Coronary artery (tissue), 2 donors: Measurements from ENCODE around the gene PTPRR.

Experiments used
- DNase-seq: peaks from one replicate; pipeline ENCODE4 v3.0.0-alpha.2; 2017; ENCODE audit warnings: low spot score
- H3K27ac ChIP-seq, 2 donors: fragments of 200-600 bp; sonication (generic); one replicate each; pipeline ENCODE4 v1.5.1; 2016 to 2019
- H3K4me3 ChIP-seq: fragments of 200-600 bp; sonication (generic); 2 replicates; pipeline ENCODE4 v1.5.1; 2016; ENCODE audit warnings: mild to moderate bottlenecking, moderate library complexity
- TF ChIP-seq, protein P1 (sequence below): fragments of 200-600 bp; sonication (generic); IDR thresholded peaks from one replicate; pipeline ENCODE4 v1.5.1; 2019; ENCODE audit warnings: antibody characterized with exemption

Gene PTPRR

DNA sequence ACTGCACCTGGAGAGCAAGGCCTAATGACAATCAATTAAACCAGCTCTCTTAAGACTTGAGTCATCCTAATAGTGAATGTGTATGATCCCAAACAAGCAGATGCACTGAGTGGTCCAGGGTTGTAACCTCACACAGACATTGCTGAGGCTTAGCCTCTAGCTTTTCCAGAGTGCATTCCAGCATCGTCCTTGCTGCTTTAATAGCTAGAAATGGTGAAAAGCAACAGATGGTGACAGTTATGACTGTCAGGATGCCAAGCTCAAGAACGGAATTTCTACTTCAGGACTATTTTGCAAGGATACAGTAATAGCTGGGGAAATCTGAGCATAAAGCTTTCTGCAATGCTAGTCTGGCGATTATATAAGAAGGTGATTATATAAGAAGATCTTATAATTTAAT lies 34.6 kb downstream of the PTPRR start:
- Histone ChIP-seq H3K27ac (no peak overlapping the region), H3K4me3 (no peak overlapping the region)
- TF ChIP-seq, protein P1, sequence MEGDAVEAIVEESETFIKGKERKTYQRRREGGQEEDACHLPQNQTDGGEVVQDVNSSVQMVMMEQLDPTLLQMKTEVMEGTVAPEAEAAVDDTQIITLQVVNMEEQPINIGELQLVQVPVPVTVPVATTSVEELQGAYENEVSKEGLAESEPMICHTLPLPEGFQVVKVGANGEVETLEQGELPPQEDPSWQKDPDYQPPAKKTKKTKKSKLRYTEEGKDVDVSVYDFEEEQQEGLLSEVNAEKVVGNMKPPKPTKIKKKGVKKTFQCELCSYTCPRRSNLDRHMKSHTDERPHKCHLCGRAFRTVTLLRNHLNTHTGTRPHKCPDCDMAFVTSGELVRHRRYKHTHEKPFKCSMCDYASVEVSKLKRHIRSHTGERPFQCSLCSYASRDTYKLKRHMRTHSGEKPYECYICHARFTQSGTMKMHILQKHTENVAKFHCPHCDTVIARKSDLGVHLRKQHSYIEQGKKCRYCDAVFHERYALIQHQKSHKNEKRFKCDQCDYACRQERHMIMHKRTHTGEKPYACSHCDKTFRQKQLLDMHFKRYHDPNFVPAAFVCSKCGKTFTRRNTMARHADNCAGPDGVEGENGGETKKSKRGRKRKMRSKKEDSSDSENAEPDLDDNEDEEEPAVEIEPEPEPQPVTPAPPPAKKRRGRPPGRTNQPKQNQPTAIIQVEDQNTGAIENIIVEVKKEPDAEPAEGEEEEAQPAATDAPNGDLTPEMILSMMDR: no peak
- DNase-seq: no peak

DNA sequence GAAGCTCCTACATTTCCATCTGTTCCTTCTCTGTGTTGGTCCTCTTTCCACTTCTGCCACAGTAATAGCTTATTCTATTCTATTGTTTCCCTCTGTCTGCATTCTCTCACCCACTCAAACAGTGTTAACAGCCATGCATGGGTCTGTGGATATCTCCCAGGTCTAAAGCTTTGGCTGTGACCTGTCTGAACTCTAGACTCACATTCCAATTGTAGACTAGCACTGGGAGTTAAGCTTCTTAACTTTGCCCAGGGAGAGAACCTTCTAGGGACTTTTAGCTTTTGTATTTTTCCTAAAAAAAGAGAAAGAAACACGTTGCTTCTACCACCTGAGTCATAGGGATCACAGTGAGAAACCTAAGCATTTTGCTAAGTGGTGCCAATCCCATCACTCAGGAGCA lies 36.7 kb downstream of the PTPRR start:
- no peak overlapping the region for H3K27ac ChIP-seq
- H3K4me3 ChIP-seq: no peak overlapping the region
- TF ChIP-seq, protein P1: no peak
- DNase-seq: no peak

DNA sequence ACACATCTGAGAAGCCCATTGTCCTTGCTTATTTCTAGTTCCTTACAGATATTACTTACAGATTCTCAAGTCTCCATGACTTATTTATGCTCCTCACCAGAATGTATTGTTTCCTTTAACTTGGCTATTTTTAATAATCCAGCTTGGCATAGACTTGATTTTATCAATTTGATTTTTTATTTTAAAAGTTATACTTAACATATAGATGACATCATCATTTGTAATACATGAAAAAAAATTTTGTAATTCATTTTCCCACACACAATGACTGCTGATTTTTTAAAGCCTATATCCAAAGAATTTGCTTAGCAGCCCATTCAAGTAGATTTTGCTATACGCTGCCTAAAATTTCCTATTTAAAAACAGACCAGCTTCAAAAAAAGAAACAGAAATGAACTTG lies 39.8 kb downstream of the PTPRR start:
- Histone ChIP-seq H3K4me3 (no peak overlapping the region), H3K27ac (no peak overlapping the region)
- DNase-seq: no peak
- TF ChIP-seq, protein P1: no peak

DNA sequence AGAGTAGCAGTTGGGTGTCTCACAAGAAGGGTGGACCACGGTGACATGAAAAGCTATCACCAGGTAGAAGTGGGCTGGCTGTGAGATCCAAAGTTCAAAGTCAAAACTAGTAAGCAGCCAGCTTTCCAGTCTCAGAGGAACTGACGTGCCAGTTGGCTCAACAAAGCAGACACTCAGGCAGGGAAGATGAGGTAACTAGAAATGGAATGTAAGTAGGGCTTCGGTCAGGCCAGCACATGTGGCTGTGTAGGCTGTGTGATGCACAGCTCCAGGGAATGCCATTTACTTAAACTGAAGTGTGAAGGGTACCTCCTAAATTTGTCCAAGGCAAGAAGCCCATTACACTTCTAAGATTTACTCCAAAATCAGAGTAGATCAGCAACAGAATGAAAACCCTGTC lies 43.6 kb downstream of the PTPRR start:
- TF ChIP-seq, protein P1: no peak
- DNase-seq: no peak
- no peak overlapping the region for H3K27ac ChIP-seq
- H3K4me3 ChIP-seq: no peak overlapping the region

GRCh38 chr12:70875628-70876027 lies 44.9 kb downstream of the PTPRR start:
- TF ChIP-seq, protein P1: no peak
- Histone ChIP-seq H3K27ac (no peak overlapping the region), H3K4me3 (no peak overlapping the region)
- DNase-seq: no peak

DNA sequence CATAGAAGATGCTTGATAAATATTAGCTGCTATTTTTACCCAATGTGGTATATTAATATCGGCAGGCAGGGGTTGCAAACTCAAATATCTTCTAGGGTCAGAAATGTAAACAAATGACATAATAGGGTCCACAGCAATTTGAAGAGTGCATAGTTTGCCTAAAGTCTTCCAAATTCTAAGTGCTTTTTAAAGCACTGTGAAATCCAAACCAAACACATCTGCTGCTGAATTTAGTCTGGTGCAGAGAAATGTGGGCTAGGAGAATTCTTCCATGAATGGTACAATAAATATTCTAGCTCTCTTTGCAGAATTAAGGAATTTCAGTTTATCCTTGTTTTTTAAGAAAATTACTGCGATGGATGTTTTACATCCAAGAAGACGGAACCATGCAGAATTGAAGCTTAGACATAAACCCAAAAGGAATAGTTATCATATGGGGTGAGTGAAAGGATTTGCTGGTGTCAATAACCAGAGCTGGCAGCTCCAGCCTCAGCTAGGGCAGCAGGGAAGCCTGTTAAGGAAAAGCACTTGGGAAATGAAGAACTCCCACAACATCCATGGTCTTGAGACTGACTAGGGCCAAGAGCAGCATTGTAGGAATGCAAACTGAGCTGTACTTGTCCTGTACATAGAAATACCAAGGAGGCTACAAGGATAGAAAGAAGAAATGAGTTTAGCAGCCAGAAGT lies 65.5 kb downstream of the PTPRR start:
- no peak for DNase-seq
- Histone ChIP-seq H3K27ac (peak overlapping the region in 1 of 2 donors; percentile 39), H3K4me3 (no peak overlapping the region)
- TF ChIP-seq, protein P1: no peak

DNA sequence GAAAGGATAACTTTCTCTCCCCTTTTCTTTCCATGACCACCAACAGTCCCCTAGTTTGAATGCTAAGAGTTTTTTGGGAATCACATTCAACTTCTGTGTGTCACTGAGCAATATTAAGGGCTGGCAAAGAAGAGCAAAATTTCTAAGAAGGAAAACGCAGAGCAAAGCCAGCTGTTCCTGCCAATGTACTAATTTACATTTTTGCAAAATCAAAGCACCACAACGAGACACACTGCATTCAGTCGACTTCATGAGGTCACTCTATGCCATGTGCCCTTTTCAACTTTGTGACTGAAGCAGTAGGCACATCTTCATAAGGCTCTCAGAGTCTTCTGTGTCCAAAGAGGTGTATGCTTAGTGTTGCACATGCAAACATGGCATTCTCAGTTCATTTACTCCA lies 66.4 kb downstream of the PTPRR start:
- no peak overlapping the region for H3K4me3 ChIP-seq
- TF ChIP-seq, protein P1: no peak
- DNase-seq: no peak
- H3K27ac ChIP-seq: no peak overlapping the region
